Tibial nerve (tissue), 3 donors: ENCODE results near the gene RAP1GAP2.

Experiments used
- CTCF ChIP-seq, 5 experiments: fragments of 200-600 bp in 3 of 5; fragments of 450-650 bp in 2 of 5; sonication (generic) in 3 of 5; IDR thresholded peaks; one replicate each; pipeline ENCODE4 v1.5.1; 2016 to 2019; ENCODE audit warnings: antibody characterized with exemption in 5 of 5, mild to moderate bottlenecking in 3 of 5, moderate library complexity in 2 of 5
- POLR2A ChIP-seq, 2 donors: fragments of 450-650 bp; IDR thresholded peaks; one replicate each; pipeline ENCODE4 v1.6.1; 2017; ENCODE audit warnings: antibody characterized with exemption in 2 of 2, mild to moderate bottlenecking in 2 of 2, moderate library complexity in 2 of 2

- TF ChIP-seq POLR2A (IDR thresholded peaks at IDR 0.05) (no peak), CTCF (IDR thresholded peaks at IDR 0.05) (no peak)
Observed at GRCh38 chr17:2876467-2876866, 80.2 kb downstream of the RAP1GAP2 start.
